ENCODE results near the gene CD248.

Gene CD248

DNA sequence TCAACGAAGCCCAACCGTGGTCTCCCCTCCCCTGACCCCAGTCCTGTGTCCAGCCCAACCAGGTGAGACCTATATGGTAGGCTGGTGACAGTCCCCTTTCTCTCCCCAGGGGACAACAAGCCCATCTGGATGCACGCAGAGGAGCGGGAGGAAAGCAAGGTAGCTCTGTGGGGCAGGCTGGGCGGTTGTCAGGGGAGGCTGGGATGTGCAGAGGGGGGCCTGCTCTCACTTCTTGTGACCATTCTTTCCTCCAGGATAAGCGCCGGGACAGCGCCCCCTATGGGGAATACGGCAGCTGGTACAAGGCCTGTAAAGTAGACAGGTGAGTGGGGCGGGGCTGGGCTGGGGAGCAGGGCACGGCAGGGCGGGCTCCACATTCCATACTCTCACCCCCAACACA, 51.9 kb downstream of the CD248 start:
- in situ Hi-C loops (cut with HindIII; ENCODE audit: low pct_unique_long_range_greater_than_20kb, low sequenced_read_pairs), result no loop called here
- DNase-seq (ENCODE audit: low read depth in 1 of 2, low spot score in 1 of 2), result peak in 1 of 2 experiments; percentile 50
- TF ChIP-seq JUND (IDR thresholded peaks at IDR 0.05; ENCODE audit: low read depth), result no peak
